Liver (tissue), 3 donors: Measurements from ENCODE around the gene TMEM26.

ENCODE experiments used
- CTCF ChIP-seq: fragments of 150-350 bp; IDR thresholded peaks from 2 replicates; pipeline ENCODE4 v1.5.1; 2017; ENCODE audit warnings: improper control_type of control experiment, low read depth, low read length; ENCODE audit not compliant: missing input control
- MAX ChIP-seq: IDR thresholded peaks from 2 replicates; pipeline ENCODE4 v1.6.1; 2016; ENCODE audit warnings: antibody characterized with exemption
- SP1 ChIP-seq: IDR thresholded peaks from 2 replicates; pipeline ENCODE4 v1.6.1; 2018; ENCODE audit warnings: antibody characterized with exemption, mild to moderate bottlenecking
- TAF1 ChIP-seq: conservative IDR thresholded peaks from 2 replicates; pipeline ENCODE4 v1.6.1; 2016; ENCODE audit warnings: antibody characterized with exemption, mild to moderate bottlenecking
- TF ChIP-seq, protein P1 (sequence below): IDR thresholded peaks from 2 replicates; pipeline ENCODE4 v1.6.1; 2016; ENCODE audit warnings: antibody characterized with exemption
- donor health status: healthy.
- donor health status: healthy.

DNA sequence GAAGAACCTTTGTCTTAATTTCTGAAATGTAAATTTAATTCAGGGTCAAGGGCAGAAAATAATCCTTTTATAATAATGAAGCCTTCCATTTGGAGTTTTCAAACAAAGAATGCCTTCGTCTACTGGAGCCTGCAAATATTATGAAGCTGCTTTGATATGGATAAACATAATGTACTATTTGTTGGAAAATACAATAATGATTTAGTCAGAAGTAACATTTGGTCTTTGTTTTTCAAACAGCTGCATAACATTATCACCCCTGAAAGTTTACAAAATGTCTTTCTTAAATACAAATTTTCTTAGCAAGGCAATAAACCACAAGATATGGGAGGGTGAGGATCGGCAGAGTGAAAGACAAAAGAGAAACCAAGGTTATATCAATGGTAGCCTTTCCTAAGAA lies 41.5 kb downstream of the TMEM26 start:
- TF ChIP-seq CTCF (no peak), SP1 (no peak), TAF1 (no peak), MAX (no peak)
- TF ChIP-seq, protein P1, sequence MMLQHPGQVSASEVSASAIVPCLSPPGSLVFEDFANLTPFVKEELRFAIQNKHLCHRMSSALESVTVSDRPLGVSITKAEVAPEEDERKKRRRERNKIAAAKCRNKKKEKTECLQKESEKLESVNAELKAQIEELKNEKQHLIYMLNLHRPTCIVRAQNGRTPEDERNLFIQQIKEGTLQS = no peak
